K562 (cell line): Measurements from ENCODE around the gene ITSN1. TPM values are rescaled to one million over a fixed set of nuclear protein-coding genes. Genes with fewer than 3 reads are reported as not detected.

Experiments
- CBX5 ChIP-seq: IDR thresholded peaks from 2 replicates; pipeline ENCODE4 v1.6.1; 2014; ENCODE audit warnings: low read depth, borderline replicate concordance
- CSDE1 ChIP-seq, 2 experiments: fragments of 450-650 bp; IDR thresholded peaks; 2 replicates each; pipeline ENCODE4 v1.6.1; 2016; ENCODE audit warnings: mild to moderate bottlenecking in 1 of 2
- ETS2 ChIP-seq: IDR thresholded peaks from 2 replicates; pipeline ENCODE4 v1.6.1; 2016; ENCODE audit warnings: borderline replicate concordance, missing genetic modification characterization, mild to moderate bottlenecking, moderate library complexity, missing compliant biosample characterization; ENCODE audit not compliant: poor library complexity, severe bottlenecking
- GABPB1 ChIP-seq: sonication (generic); formaldehyde crosslinking; IDR thresholded peaks from 2 replicates; pipeline ENCODE4 v1.8.0; 2022; ENCODE audit warnings: mild to moderate bottlenecking, missing genetic modification reagents
- JUND ChIP-seq, 2 experiments: IDR thresholded peaks; 2 replicates in 1 of 2; 3 replicates in 1 of 2; pipeline ENCODE4 v1.6.1; 2011; ENCODE audit warnings: borderline replicate concordance in 2 of 2, low read depth in 2 of 2, low read length in 2 of 2, improper control_type of control experiment in 1 of 2, missing biosample characterization in 1 of 2, missing genetic modification characterization in 1 of 2, missing genetic modification reagents in 1 of 2
- KHSRP ChIP-seq: fragments of 450-650 bp; IDR thresholded peaks from 2 replicates; pipeline ENCODE4 v1.6.1; 2017
- MAFF ChIP-seq: IDR thresholded peaks from 2 replicates; pipeline ENCODE4 v1.6.1; 2012; ENCODE audit warnings: low read length, improper control_type of control experiment
- MAFG ChIP-seq: fragments of 450-650 bp; conservative IDR thresholded peaks from 2 replicates; pipeline ENCODE4 v1.6.1; 2016; ENCODE audit warnings: missing genetic modification characterization, missing compliant biosample characterization
- RREB1 ChIP-seq: fragments of 250-450 bp; sonication (Bioruptor Pico); IDR thresholded peaks from 2 replicates; pipeline ENCODE4 v1.4.0; 2020
- VEZF1 ChIP-seq: fragments of 200-800 bp; sonication (Bioruptor generic); IDR thresholded peaks from 2 replicates; pipeline ENCODE4 v1.6.1; 2017; ENCODE audit warnings: missing genetic modification characterization, missing compliant biosample characterization
- ZNF197 ChIP-seq: fragments of 200-800 bp; sonication (Bioruptor generic); IDR thresholded peaks from 2 replicates; pipeline ENCODE4 v1.6.1; 2016; ENCODE audit warnings: low read depth, missing genetic modification characterization, missing compliant biosample characterization
- ZNF318 ChIP-seq, 2 experiments: fragments of 450-650 bp; IDR thresholded peaks; 2 replicates each; pipeline ENCODE4 v1.6.1; 2016; ENCODE audit warnings: mild to moderate bottlenecking in 2 of 2, borderline replicate concordance in 1 of 2, low read depth in 1 of 2, moderate library complexity in 1 of 2
- ZNF717 ChIP-seq: fragments of 250-450 bp; sonication (Bioruptor Pico); IDR thresholded peaks from 2 replicates; pipeline ENCODE4 v1.5.0; 2021
- polyA plus RNA-seq, 8 experiments: library from polyadenylated mRNA; depleted of rRNA in 4 of 8; stranded (reverse) in 5 of 8; unstranded in 3 of 8; fragments of >200 nt; fragmentation: Nextera tagmentation in 2 of 8; fragmentation: Illumina TruSeq in 1 of 8; extraction: Ambion mirVana in 2 of 8; extraction: Trizol in 1 of 8; gene quantifications; 2 replicates each; pipeline versions ENCODE4 v1.2.1 to v1.2.3, GENCODE V29; 2011 to 2014; ENCODE audit warnings: inconsistent platforms in 1 of 8, missing spikeins in 1 of 8
- total RNA-seq, 7 experiments: library from RNA; depleted of rRNA in 6 of 7; stranded (reverse); fragments of >200 nt in 6 of 7; fragmentation: Illumina TruSeq in 2 of 7; extraction: Trizol in 2 of 7; gene quantifications; 2 replicates each; pipeline versions ENCODE4 v1.2.1 to v1.2.3, GENCODE V29; 2011 to 2021; ENCODE audit warnings: low replicate concordance in 1 of 7

The ITSN1 gene
- total and polyA plus RNA-seq, 9 of the 15 experiments (the other 6 are each of a cell fraction or from before 2014, with no cell fraction given), result 1.1 to 12.6 (median 4.8) TPM

DNA sequence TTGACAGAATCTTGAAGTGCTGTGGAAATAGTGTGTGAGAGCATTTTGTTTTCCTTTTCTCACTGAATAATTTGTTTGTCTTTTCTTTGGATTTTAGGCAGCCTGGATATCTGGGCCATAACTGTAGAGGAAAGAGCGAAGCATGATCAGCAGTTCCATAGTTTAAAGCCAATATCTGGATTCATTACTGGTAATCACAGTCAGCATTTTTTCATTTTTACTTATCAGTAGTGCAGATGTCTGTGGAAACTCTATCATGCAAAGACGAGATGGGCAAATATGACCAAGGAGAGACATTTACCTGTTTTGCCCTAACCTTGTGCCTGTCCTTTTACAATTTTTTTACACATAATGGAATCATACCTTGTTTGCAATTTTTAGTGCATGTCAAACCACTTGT lies 78.8 kb downstream of the ITSN1 start (continued):
- TF ChIP-seq VEZF1 (no peak), JUND (IDR thresholded peaks at IDR 0.05; ENCODE audit: borderline replicate concordance, low read depth, low read length) (no peak), JUND (tag; IDR thresholded peaks at IDR 0.05; ENCODE audit: borderline replicate concordance, low read depth, low read length) (no peak), MAFG (tag) (peak; percentile 64), ZNF717 (CRISPR knock-in tag) (no peak), MAFF (peak; percentile 32), ETS2 (no peak), RREB1 (no peak), ZNF318 (IDR thresholded peaks at IDR 0.05; ENCODE audit: borderline replicate concordance in 1 of 2, low read depth in 1 of 2) (no peak), KHSRP (no peak), ZNF197 (CRISPR knock-in tag) (no peak), CSDE1 (IDR thresholded peaks at IDR 0.05) (no peak), GABPB1 (no peak), CBX5 (no peak)
